A549 (cell line): ENCODE measurements around the gene FRAT2. TPM values are rescaled to one million over a fixed set of nuclear protein-coding genes. Genes with fewer than 3 reads are reported as not detected.
A peak's percentile ranks its signal among the peaks of the same experiment; 100 is the strongest.

Experiments
- ATAC-seq, 2 experiments: fragments of 200-7000 bp in 1 of 2; fragments of >200 bp in 1 of 2; cut with Nextera tagmentation in 1 of 2; cut with Tn5 transposase in 1 of 2; 3 replicates each; pipeline versions ENCODE4 v1.8.0 to v1.9.1; 2018 to 2020; ENCODE audit warnings: mild to moderate bottlenecking in 1 of 2, moderate library complexity in 1 of 2
- CTCF ChIA-PET: fragments of 300-600 bp; sonication (Branson Sonifier 250); formaldehyde crosslinking; extraction: SDS; loops from one replicate; lab custom pipeline; 2021; ENCODE audit warnings: antibody characterized with exemption, inconsistent platforms; lab: Yijun Ruan, JAX
- POLR2A ChIA-PET: fragments of 350-600 bp; formaldehyde crosslinking; extraction: SDS; loops from one replicate; lab custom pipeline; 2021; ENCODE audit warnings: antibody characterized with exemption, inconsistent platforms; lab: Yijun Ruan, JAX
- DNase-seq, 2 experiments: peaks; one replicate each; pipeline versions ENCODE4 v3.0.0 to v3.0.0-alpha.2; 2011 to 2016; ENCODE audit warnings: low read depth in 1 of 2, low spot score in 1 of 2
- FAIRE-seq: peaks from 2 replicates; lab custom pipeline; 2011; peaks lifted over from hg19 to GRCh38; lab: Jason Lieb, UNC
- H3K27ac ChIP-seq, 2 experiments: fragments of >200 bp; sonication (Bioruptor Twin); formaldehyde crosslinking; 3 replicates each; pipeline ENCODE4 v1.5.1; 2016 to 2017
- H3K4me1 ChIP-seq: fragments of >200 bp; sonication (Bioruptor Twin); formaldehyde crosslinking; 3 replicates; pipeline ENCODE4 v1.6.1; 2016
- H3K4me2 ChIP-seq: fragments of >200 bp; sonication (Bioruptor Twin); formaldehyde crosslinking; 3 replicates; pipeline ENCODE4 v1.6.1; 2016
- H3K4me3 ChIP-seq: fragments of >200 bp; sonication (Bioruptor Twin); formaldehyde crosslinking; 3 replicates; pipeline ENCODE4 v1.5.1; 2016
- H3K9me3 ChIP-seq: fragments of >200 bp; sonication (Bioruptor Twin); formaldehyde crosslinking; 3 replicates; pipeline ENCODE4 v1.6.1; 2016
- BCL3 ChIP-seq: fragments of >200 bp; sonication (Bioruptor Twin); formaldehyde crosslinking; IDR thresholded peaks from 3 replicates; pipeline ENCODE4 v1.6.1; 2016
- CEBPB ChIP-seq, 2 experiments: fragments of >200 bp in 1 of 2; sonication (Bioruptor Twin) in 1 of 2; formaldehyde crosslinking in 1 of 2; IDR thresholded peaks; 2 replicates each; pipeline ENCODE4 v1.6.1; 2012 to 2016
- CHD4 ChIP-seq: fragments of 200-600 bp; sonication (generic); IDR thresholded peaks from 2 replicates; pipeline ENCODE4 v1.6.1; 2016; ENCODE audit warnings: antibody characterized with exemption, mild to moderate bottlenecking, borderline replicate concordance
- CTCF ChIP-seq: fragments of >200 bp; sonication (Bioruptor Twin); formaldehyde crosslinking; IDR thresholded peaks from 3 replicates; pipeline ENCODE4 v1.5.1; 2016
- E2F6 ChIP-seq: IDR thresholded peaks from 2 replicates; pipeline ENCODE4 v1.6.1; 2012; ENCODE audit warnings: low read depth, borderline replicate concordance
- ESRRA ChIP-seq: fragments of 150-350 bp; IDR thresholded peaks from 2 replicates; pipeline ENCODE4 v1.6.1; 2014; ENCODE audit warnings: mild to moderate bottlenecking, low read length, borderline replicate concordance
- FOSB ChIP-seq: fragments of 250-450 bp; sonication (Bioruptor Pico); IDR thresholded peaks from 2 replicates; pipeline ENCODE4 v1.5.0; 2020; ENCODE audit warnings: mild to moderate bottlenecking, moderate library complexity
- FOSL2 ChIP-seq, 2 experiments: fragments of 450-650 bp in 1 of 2; fragments of >200 bp in 1 of 2; sonication (Bioruptor Twin) in 1 of 2; formaldehyde crosslinking; IDR thresholded peaks; 2 replicates each; pipeline versions ENCODE4 v1.5.0 to v1.6.1; 2016 to 2020; ENCODE audit warnings: mild to moderate bottlenecking in 1 of 2, moderate library complexity in 1 of 2
- GATA3 ChIP-seq: IDR thresholded peaks from 2 replicates; pipeline ENCODE4 v1.6.1; 2012; ENCODE audit warnings: borderline replicate concordance
- HOXB13 ChIP-seq: fragments of 250-450 bp; sonication (Bioruptor Pico); IDR thresholded peaks from 2 replicates; pipeline ENCODE4 v1.5.0; 2020; ENCODE audit warnings: low read depth, mild to moderate bottlenecking, moderate library complexity
- JUN ChIP-seq, 2 experiments: fragments of >200 bp; sonication (Bioruptor Twin); formaldehyde crosslinking; IDR thresholded peaks; 2 replicates in 1 of 2; 3 replicates in 1 of 2; pipeline ENCODE4 v1.6.1; 2016 to 2017
- MAFK ChIP-seq: fragments of 450-650 bp; IDR thresholded peaks from 2 replicates; pipeline ENCODE4 v1.6.1; 2014; ENCODE audit not compliant: partially characterized antibody
- PHF8 ChIP-seq: fragments of 200-600 bp; sonication (generic); IDR thresholded peaks from 2 replicates; pipeline ENCODE4 v1.6.1; 2016; ENCODE audit warnings: low read depth, mild to moderate bottlenecking, antibody characterized with exemption, moderate library complexity, borderline replicate concordance
- POLR2A ChIP-seq: IDR thresholded peaks from 2 replicates; pipeline ENCODE4 v1.6.1; 2012; ENCODE audit warnings: mild to moderate bottlenecking, low read length
- POLR2AphosphoS2 ChIP-seq: conservative IDR thresholded peaks from 2 replicates; pipeline ENCODE4 v1.6.1; 2012; ENCODE audit warnings: low read length, improper control_type of control experiment, inconsistent platforms
- RAD21 ChIP-seq, 2 experiments: fragments of >200 bp in 1 of 2; sonication (Bioruptor Twin) in 1 of 2; formaldehyde crosslinking in 1 of 2; IDR thresholded peaks in 1 of 2; conservative IDR thresholded peaks in 1 of 2; 2 replicates in 1 of 2; 3 replicates in 1 of 2; pipeline ENCODE4 v1.6.1; 2012 to 2018; ENCODE audit warnings: inconsistent platforms in 1 of 2
- RCOR1 ChIP-seq: fragments of 150-350 bp; IDR thresholded peaks from 2 replicates; pipeline ENCODE4 v1.6.1; 2014; ENCODE audit warnings: antibody characterized with exemption, low read length, low read depth
- REST ChIP-seq: fragments of 200-600 bp; sonication (generic); IDR thresholded peaks from 2 replicates; pipeline ENCODE4 v1.6.1; 2016; ENCODE audit warnings: antibody characterized with exemption, mild to moderate bottlenecking, moderate library complexity
- ZC3H11A ChIP-seq: fragments of 450-650 bp; IDR thresholded peaks from 2 replicates; pipeline ENCODE4 v1.6.1; 2014; ENCODE audit warnings: antibody characterized with exemption, mild to moderate bottlenecking
- ZNF302 ChIP-seq: fragments of 250-450 bp; sonication (Bioruptor Pico); IDR thresholded peaks from 2 replicates; pipeline ENCODE4 v1.9.0; 2021; ENCODE audit warnings: inconsistent platforms, mild to moderate bottlenecking, moderate library complexity
- WGBS: methylation state at CpG from one replicate; pipeline ENCODE4 v1.1.6; 2017; ENCODE audit errors: missing lambda C conversion rate; 5-methylcytosine and 5-hydroxymethylcytosine counted together
- polyA plus RNA-seq, 4 experiments: library from polyadenylated mRNA; depleted of rRNA in 3 of 4; stranded (reverse); fragments of >200 nt; fragmentation: RNase III in 1 of 4; extraction: RNeasy Plus Mini Kit Qiagen cat#74134 plus additional on column Dnase treatment in 1 of 4; gene quantifications; 2 replicates in 3 of 4; 3 replicates in 1 of 4; pipeline ENCODE4 v1.2.3, GENCODE V29; 2011 to 2017
- TF ChIP-seq, protein P1 (sequence below): fragments of 450-650 bp; IDR thresholded peaks from 2 replicates; pipeline ENCODE4 v1.6.1; 2014; ENCODE audit warnings: antibody characterized with exemption
- TF ChIP-seq, protein P2 (sequence below): fragments of 250-450 bp; sonication (Bioruptor Pico); IDR thresholded peaks from 2 replicates; pipeline ENCODE4 v1.5.0; 2020; ENCODE audit warnings: low read depth, mild to moderate bottlenecking, moderate library complexity
- TF ChIP-seq, protein P3 (sequence below): IDR thresholded peaks from 2 replicates; pipeline ENCODE4 v1.6.1; 2012

FRAT2 gene
- polyA plus RNA-seq, 2 of the 4 experiments (the other 2 are of a cell fraction), result 4.1 to 5.0 TPM

DNA sequence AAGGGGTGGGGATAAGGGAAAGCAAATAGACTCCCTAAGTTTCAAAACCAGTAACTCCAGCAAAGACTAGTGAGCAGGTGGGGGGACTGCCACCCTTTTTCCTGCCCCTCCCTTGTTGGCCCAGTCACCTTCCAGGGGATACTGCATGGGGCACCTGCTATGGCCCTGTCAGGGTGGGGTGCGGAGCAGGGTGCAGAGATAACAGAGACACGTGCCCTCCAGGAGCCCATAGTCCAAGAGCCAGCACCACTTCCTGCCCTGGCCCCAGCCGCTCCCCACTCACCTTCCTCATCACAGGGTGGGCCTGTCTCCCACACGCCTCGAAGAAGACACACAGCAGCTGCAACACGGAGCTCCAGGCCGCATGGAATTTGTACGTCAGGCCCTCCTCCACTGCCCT is 46.0 kb upstream of the FRAT2 start:
- H3K4me1 ChIP-seq, result no peaks in the 10 kb centered on the region
- H3K4me2 ChIP-seq, result no peak overlapping the region
- FAIRE-seq (no peak), DNase-seq (no peak), ATAC-seq (peak in 1 of 2 experiments; percentile 5; a peak in 2 of 6 replicates)
- ChIA-PET POLR2A (no interaction called here), CTCF (no interaction called here)
- H3K27ac ChIP-seq, result no peak overlapping the region
- TF ChIP-seq POLR2AphosphoS2 (no peak), CEBPB (IDR thresholded peaks at IDR 0.05) (no peak), ESRRA (no peak), REST (no peak), POLR2A (no peak), PHF8 (no peak), JUN (IDR thresholded peaks at IDR 0.05) (no peak), HOXB13 (CRISPR knock-in tag) (no peak), RCOR1 (no peak), GATA3 (no peak), RAD21 (conservative IDR thresholded peaks at IDR 0.05 in 1 of 2, IDR thresholded peaks at IDR 0.05 in 1 of 2) (no peak), CHD4 (no peak)
- TF ChIP-seq, protein P1, sequence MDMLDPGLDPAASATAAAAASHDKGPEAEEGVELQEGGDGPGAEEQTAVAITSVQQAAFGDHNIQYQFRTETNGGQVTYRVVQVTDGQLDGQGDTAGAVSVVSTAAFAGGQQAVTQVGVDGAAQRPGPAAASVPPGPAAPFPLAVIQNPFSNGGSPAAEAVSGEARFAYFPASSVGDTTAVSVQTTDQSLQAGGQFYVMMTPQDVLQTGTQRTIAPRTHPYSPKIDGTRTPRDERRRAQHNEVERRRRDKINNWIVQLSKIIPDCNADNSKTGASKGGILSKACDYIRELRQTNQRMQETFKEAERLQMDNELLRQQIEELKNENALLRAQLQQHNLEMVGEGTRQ, result no peak
- TF ChIP-seq, protein P2, sequence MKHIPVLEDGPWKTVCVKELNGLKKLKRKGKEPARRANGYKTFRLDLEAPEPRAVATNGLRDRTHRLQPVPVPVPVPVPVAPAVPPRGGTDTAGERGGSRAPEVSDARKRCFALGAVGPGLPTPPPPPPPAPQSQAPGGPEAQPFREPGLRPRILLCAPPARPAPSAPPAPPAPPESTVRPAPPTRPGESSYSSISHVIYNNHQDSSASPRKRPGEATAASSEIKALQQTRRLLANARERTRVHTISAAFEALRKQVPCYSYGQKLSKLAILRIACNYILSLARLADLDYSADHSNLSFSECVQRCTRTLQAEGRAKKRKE (CRISPR knock-in tag), result no peak
- TF ChIP-seq, protein P3, sequence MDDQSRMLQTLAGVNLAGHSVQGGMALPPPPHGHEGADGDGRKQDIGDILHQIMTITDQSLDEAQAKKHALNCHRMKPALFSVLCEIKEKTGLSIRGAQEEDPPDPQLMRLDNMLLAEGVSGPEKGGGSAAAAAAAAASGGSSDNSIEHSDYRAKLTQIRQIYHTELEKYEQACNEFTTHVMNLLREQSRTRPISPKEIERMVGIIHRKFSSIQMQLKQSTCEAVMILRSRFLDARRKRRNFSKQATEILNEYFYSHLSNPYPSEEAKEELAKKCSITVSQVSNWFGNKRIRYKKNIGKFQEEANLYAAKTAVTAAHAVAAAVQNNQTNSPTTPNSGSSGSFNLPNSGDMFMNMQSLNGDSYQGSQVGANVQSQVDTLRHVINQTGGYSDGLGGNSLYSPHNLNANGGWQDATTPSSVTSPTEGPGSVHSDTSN, result no peak
- no peaks in the 10 kb centered on the region for H3K9me3 ChIP-seq
- 93% methylated on average over 8 of the region's 8 CpGs for whole genome bisulfite sequencing
- no peak overlapping the region for H3K4me3 ChIP-seq

DNA sequence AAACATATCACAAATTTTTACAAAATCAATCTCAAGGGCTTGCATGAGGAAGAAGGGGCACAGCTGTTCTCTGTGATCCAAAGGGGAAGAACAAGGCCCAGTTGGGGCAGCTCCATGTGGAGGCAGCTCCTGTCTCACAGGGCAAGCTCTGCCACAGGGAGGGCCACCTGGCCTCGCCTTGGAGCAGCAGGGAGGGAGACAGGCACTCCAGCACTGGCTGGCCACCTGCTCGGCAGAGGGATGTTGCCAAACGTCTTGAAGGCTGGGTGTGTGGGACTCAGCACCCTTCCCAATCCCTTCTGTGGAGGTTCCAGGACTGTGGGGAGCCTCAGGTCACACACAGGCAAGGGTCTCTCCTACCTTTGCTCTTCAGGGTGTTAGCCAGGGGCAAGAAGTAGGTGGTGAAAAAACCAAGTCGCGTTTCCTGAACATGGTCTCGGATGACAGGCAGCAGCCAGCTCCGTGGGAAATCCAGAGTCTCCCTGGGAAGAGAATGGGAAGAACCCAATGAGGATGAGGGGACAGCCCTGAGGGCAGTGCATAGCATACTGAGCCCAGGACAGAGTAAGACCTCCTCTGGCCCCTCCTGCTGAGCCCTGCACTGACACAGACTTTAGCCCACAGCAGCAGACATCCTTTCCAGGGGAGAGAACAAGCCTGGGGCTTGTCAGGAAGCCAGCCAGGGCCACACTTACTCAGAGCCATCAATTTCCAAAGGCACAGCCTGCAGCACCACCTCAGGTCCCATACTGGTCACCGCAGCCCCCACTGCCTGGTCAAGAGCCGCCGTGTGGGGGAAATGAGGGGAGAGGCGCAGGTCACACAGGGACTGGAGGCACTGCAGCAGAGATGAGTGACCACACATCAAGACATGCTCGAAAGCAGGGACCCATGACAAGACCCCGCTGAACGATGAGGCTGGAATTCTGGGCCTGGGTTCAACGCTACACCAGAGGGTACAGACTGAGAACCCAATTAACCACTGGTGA is 44.7 kb upstream of the FRAT2 start:
- CTCF ChIA-PET, result interaction anchor here (1.7 kb wide), 1 partner anchor 22 kb away, joined by 3 read pairs; the partner anchor contains the start of gene RRP12
- FAIRE-seq, result no peak
- TF ChIP-seq CEBPB (IDR thresholded peaks at IDR 0.05) (no peak), CTCF (no peak), FOSB (CRISPR knock-in tag) (no peak), BCL3 (no peak), ZC3H11A (no peak), E2F6 (no peak), ZNF302 (no peak), JUN (IDR thresholded peaks at IDR 0.05) (no peak), FOSL2 (IDR thresholded peaks at IDR 0.05) (no peak), FOSL2 (CRISPR knock-in tag; IDR thresholded peaks at IDR 0.05) (no peak), MAFK (no peak)
- TF ChIP-seq, all 56 proteins: peak for 0
- Histone ChIP-seq H3K4me3 (no peak overlapping the region), H3K4me1 (no peaks in the 10 kb centered on the region), H3K9me3 (no peaks in the 10 kb centered on the region), H3K4me2 (no peak overlapping the region), H3K27ac (no peak overlapping the region)
- ATAC-seq (peak; percentile 8 to 20; a peak in 4 of 6 replicates), DNase-seq (no peak)
- WGBS, result 95% methylated on average over 14 of the region's 15 CpGs
- POLR2A ChIA-PET, result no interaction called here
